ENCODE results near the gene MYL5.

- TF ChIP-seq EZH2 (IDR thresholded peaks at IDR 0.05) = no peak
- no peak for TF ChIP-seq POLR2AphosphoS5 (IDR thresholded peaks at IDR 0.05; ENCODE audit: borderline replicate concordance, low read depth, low read length)
- TF ChIP-seq FOXP2 (optimal IDR thresholded peaks at IDR 0.05; ENCODE audit: control extremely low read depth, extremely low read length, insufficient read depth) = no peak
Measured at GRCh38 chr4:702618-703048, 28.3 kb downstream of the MYL5 start.

Measured in SK-N-MC (cell line).